Activated T-helper 9 cell treated with anti-CD3 and anti-CD28 coated beads, Interleukin-2, amount 50 U/mL, for 16 hours (primary cell): ENCODE data around the gene TFEB.

Experiments used
- DNase-seq: peaks from one replicate; pipeline ENCODE4 v3.0.0-alpha.2; 2020; ENCODE audit warnings: low read depth

The TFEB gene

DNA sequence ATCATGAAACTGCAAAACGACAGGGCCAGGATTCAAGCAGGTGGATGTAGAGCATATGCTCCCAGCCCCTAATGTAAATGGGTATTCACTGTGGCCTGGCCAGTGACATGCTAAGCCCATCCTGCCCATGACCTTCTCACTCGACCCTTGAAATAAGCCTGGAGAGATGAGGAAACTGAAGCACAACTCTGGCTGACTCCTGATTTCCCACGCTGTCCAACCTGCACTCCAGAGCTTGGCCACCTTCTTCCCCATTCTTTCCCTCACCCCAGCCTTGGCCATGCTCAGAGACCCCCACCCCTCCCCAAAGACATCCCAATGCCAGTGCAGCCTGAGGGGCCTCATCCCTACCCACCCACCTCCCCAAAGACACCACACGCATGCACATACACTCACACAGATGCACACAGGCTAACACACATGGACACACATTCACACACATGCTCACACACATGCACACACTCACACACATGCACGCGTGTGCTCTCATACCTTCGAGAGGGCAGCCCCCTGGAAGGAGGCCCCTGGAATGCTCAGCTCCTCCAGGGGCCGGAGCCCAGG lies 12.4 kb downstream of the TFEB start:
- no peak for DNase-seq

DNA sequence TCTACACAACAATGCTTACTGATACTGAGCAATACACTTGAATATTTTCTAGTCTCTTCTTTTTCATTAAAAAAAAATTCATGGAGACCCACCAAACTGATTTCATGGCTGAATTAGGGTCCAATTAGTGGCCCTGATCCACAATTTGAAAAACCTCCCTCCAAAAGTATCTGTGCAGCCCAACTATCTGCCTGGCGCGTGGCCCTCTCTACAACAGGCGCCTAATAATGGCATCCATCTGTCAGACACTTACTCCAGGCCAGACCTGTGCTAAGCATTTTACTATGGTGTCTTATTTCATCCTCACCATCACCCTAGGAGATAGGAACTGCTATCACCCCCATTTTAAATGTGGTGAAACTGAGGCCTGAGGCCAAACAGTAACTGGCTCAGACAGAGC lies 14.0 kb downstream of the TFEB start:
- DNase-seq, result no peak

DNA sequence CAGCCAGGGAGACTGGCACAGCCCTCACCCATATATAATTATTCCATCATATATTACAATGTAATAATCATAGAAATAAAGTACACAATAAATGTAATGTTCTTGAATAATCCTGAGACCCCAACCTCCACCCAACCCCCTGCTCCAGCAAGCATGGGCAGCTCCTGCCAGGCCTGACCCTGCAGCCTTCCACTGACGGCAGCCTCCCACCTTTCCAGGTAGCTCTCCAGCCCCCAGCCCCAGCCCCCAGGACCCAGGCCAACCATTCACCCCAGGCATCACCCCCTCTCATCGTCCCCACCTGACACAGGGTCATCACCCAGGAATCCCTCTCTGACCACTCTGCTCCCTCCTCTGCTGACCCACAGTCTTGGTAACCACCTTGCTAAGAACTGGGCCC lies 14.6 kb downstream of the TFEB start:
- no peak for DNase-seq

DNA sequence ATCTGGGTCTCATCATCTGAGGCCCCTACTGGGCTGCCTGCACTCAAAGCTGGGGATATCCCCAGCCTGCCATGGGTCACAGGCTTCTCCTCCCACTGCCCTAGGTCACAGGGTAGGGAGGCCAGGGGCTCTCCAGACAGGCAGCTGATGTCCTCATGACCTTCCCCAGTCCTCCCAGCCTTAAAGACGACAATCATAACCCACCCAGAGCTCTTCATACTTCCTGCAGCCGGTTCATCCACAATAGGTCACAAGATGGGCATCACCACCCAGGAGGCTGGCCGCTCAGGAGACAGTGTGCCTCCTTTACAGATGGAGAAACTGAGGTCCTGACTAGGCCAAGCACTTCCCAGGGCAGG lies 15.2 kb downstream of the TFEB start:
- no peak for DNase-seq

DNA sequence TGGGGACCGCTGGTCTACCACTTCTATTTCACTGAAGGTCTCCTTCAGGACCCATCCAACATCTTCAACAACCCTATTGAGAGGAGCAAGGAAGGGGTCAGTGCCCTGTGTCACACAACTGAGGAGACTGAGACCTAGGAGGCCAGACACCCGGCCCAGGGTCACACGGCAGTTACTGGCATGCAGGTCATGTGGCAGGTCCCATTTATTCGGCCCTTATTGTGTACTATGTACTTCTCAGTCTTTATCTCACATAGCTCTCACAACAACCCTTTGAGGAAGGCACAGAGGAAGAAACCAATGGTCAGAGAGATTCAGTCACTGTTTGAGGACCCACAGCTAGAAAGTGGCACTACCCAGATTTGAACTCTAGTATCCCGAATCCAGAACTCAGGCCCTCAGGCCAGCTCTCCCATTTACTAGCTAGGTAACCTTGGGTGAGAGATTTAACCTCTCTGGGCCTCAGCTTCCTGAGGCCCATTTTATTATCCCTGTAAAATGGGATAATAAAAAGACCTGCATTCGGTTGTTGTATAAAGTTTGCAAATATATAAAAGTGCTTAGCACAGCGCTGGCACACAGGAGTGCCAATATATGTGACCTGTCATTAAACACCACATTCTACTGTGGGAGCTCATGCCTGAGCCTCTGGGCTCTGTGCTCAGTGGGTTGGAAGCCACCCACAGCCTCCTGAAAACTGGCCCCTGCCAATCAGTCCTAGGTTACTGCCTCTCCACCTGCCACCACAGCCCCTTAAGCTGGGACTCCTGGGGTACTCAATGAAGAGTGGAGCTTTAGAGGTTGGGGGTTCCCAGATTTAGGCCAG lies 15.8 kb downstream of the TFEB start:
- DNase-seq, result no peak

DNA sequence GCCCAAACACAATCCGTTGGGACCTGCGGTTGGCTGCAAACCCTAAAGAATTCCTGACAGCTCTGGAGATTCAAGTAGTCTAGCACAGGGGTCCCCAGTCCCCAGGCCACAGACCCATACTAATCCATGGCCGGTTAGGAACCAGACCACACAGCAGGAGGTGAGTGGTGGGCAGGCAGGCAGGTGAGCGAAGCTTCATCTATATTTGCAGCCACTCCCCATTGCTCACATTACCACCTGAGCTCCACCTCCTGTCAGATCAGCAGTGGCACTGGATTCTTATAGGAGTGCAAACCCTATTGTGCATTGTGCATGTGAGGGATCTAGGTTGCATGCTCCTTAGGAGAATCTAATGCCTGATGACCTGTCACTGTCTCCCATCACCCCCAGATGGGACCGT lies 16.6 kb downstream of the TFEB start:
- no peak for DNase-seq

DNA sequence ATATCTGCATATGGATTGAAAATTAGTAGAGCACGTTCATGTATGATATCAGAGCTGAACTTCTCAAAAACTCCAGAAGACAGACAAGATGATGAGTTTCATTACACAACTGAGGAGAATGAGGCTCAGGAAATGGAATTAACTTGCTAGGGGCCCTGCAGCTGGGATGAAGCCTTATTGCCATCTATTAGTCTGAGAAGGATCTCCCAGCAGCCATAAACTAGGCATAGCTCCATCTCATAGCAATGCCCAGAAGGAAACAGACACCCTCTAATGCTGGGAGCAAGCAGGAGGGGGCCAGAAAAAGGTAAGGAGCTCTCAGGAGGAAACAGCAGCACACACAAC lies 18.0 kb downstream of the TFEB start:
- DNase-seq, result no peak

DNA sequence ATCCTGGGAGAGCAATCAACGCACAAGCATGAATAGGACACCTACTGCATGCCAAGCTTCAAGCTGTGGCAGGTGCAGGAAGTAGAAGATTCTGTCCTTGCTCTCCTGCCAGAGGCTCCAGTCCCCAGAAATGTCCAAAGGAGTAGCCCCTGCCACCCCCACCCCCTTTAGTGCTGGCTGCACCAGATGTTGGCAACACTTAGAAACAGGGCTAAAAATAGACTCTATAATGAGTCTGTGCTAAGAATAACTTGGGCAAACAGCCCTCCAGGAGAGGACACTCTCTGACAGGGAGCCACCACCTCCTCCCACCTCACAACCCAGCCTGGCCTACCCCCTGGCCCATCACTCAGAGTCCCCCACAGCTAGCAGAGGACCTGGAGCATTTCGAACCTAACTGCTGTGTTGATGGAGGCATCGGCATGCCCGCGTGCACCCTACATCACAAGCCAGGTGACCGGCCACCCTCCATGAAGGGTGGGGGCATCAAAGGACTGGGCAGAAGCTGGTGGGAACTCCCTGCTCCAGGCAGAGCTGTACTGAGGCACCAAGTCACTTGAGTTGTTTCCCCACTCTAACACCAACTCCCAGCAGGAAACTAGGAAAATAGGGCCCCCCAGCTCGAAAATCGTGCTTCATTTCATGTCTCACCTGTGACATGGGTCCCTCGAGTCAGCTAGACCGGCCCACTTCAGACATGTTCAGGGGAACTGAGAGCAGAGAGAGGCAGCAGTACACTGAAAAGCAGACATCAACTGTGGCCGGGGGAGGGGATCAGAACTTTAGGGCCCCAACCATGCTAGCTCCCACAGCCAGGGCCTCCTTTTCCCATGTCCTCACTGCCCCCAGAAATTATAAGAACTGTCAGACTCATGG lies 18.7 kb downstream of the TFEB start:
- DNase-seq, result no peak

DNA sequence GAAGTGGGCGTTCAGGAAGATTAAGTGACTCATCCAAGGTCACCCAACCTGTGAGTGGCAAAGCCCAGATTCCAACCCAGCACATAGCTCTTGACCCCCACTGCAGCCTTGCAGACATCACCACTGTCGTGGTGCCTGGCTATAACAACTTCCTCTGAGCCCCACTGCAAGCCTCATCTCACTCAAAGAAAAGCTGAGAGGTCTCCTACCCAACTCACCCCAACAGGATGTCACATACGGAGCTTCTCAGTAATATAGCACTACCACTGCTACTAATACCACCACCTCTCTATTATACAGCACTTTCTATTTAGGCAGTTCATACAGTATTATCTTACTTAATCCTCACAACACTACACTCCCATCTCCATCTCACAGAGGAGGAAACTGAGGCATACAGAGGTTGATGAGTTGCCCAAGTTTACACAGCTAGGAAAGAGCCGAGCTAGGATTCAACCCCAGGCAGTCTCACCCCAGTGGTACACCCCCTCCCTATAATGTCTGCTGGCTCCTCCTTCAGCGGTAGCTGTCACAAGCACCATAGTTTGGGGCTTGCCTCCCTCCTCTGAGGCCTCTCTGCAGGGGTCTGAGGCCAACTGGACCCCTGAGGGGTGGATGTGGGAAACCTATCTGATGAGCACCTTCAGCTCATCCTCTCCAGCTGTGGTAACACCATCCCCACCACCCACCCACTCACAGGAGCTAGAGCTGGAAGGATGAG lies 19.5 kb downstream of the TFEB start:
- no peak for DNase-seq

DNA sequence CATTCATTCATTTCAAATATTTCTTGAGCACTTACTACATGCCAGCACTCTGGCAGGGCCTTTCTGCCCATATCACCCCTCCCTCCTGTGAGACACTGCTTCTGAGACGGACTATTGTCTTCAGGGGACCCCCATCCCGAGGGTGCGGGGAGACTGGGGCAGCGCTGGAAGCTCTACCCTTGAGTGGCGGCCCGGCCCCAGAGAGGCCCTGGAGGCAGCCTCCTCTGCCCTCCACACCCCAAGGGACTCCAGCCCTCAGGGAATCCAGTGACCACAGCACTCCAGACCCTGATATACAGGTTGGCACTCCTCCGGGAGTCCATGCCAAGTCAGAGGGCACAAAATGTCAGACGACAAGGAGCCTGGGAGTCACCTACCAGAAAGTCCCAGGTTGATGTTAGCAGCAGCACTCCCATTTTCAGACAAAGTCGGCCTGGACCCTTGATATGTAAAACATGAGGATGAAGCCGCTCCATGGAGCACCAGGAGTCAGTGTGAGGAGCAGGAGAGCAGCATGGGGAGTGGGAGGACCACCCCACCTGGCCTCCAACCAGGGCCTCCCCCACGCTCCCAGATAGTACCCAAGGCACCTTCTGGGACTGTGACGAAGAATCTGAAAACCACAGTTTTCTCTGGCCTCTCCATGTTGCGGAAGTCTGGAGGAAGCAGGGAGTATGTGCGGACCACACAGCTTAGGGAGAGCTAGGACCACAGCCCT lies 20.7 kb downstream of the TFEB start:
- DNase-seq, result no peak

DNA sequence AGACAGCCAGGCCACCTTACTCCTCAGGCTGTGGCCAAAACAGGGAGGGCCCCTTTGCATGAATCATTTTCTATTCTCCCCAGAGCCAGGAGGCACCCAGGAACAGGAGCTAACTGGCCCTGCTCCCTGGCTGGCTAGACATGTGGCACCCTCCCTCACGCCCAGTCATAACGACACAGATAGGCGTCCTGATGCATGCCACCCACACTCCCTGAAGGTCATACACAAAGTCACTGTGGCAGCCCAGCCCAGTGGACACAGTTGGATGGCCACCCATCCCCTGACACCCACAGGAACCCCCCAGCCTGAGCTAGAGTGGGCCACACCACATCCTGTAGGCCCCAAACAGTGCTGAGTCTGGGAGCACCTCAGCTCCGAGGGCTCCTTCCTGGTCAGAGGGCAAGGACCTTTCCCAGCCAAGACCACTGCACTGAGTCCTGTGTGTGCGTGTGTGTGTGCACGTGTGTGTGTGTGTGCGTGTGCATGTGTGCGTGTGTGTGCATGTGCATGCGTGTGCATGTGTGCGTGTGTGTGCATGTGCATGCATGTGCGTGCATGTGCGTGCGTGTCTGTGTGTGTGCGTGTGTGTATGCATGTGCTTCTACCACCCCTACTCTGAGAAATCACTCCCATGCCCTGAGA lies 21.6 kb downstream of the TFEB start:
- no peak for DNase-seq

DNA sequence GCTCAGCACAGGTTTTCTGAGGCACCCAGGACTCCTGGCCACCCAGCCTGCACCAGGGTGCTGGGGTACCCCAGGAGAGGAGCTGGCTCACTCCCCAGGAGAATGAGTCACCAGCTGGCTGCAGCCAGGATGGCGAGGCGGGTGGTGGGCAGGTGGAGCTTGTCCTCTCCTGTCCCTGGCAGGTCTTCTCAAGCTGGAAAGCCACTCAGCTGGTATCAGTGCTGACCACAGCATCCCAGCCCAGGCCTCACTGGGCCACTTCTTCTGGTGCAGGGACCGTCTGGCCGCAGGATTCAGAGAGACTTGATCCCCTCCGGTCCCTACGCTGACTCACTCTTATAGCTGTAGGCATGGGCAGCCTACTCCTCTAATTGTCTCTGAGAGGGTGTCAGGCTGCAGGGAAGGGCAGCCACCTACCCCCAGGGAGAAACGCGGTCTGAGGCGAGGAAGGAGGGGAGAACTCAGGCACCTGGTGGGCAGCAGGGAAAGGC lies 22.2 kb downstream of the TFEB start:
- DNase-seq, result no peak

DNA sequence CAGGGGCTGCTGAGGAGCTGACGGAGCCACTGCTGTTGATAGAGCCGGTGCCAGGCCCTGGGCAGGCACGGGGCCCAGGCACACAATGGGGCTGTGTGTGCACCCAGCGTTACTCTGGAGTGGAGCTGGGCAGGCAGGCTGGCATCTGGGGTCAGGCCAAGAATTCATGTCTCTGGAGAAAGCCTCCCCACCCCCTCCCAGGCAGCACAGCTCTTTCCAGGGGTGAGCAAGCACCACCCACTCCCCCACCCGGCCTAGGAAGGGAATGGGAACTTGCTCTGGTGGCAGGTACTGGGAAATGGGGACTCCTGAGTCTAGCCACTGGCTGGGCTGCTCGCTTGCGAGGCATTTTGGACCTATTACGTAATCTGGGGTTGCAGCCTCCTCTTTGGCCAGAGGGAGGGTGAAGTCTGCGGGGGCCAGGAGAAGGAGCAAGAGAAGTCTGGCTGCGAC lies 22.7 kb downstream of the TFEB start:
- DNase-seq, result no peak

DNA sequence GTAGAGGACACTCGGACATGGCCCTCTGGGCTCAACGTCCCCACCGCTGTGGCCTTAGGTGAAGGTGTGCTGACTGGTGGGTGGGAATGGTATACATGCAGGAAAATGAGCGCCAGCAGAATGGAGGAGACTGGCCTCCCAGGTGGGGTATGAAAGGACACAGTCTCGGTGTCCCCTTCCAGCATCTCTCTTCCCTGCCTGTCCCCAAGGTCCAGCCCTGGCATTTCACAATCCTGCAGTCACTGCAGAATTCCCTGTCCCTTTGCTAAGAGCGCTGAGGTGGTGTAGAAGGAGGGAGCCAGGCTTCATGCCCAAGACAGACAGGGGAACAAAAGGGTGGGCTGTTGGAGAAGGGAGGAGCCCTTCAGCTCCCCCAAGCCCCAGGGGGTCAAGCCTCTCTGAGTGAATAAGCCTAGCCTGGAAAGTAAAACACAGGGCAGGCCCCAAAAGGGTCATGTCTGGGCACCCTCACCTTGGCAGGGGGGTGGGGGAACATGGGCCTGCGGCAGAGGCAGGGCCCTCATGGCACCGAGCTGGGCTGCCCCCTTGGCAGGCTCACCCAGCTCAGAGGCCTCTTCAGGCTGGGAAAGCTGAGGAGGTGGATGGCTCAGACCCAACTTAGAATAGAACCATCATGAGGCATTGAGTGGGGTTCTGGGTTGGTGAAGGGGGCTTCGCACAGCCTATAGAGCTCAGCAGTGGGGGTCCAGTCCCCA lies 23.9 kb downstream of the TFEB start:
- DNase-seq, result no peak

DNA sequence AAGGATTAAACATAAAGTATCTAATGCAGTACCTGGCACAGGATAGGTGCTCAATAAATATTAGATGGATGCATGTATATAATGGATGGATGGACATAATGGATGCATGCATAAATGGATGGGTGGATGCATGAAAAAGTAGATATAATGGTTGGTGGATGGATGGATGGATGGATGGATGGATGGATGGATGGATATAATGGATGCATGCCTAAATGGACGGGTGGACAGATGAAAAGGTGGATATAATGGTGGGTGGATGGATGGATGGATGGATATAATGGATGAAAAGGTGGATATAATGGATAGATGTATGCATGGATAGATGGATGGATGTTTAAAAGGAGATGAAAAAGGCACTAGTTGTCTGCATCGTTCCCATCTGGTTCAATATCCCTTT lies 26.0 kb downstream of the TFEB start:
- no peak for DNase-seq

DNA sequence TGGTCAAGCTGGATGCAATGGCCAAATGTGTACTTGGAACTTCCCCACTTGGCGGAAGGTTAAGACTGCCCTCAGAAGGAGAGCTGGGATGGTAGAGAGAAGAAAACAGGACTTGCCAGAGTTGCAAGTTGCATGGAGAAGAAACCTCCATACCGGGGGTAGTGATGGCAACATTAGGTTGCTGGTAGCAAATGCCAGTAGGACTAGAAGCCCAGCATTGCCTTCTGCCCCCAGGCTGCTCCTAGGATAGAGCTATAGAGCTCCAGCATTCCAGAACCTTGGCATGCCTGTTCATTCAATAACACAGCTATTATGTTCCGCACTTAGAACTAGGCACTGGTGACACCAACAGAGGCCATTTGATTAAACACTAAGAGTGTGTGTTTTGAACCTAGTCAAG lies 26.6 kb downstream of the TFEB start:
- DNase-seq, result no peak

DNA sequence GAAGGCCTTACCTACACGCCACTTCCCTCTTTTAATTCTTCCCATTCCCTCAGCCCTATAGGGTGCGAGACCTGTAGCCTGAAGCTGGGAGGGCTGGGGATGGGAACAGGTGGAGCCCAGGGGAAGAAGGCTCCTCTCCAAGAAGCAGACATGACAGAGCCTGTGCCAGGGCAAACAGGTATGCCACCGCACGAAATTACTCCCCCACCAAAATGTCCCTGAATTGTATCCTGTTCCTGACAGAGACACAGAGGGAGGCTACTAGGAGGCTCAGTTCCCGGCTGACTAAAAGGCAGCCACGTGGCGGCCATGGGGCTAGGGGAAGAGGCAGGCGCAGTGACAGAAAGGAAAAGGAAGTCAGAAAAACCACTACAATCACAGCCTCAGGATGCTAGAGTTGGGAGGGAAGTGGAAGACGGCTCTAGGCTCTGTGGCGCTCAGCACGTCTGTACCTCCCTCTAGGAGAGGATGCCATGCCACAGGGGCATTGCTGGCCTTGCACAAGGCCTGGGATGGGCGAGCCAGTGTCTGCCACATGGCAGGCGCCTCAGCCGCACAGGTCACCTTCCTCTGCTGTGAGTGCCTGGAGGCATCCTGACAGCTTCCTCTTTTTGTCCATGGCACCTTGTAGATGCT lies 27.7 kb downstream of the TFEB start:
- DNase-seq, result no peak

DNA sequence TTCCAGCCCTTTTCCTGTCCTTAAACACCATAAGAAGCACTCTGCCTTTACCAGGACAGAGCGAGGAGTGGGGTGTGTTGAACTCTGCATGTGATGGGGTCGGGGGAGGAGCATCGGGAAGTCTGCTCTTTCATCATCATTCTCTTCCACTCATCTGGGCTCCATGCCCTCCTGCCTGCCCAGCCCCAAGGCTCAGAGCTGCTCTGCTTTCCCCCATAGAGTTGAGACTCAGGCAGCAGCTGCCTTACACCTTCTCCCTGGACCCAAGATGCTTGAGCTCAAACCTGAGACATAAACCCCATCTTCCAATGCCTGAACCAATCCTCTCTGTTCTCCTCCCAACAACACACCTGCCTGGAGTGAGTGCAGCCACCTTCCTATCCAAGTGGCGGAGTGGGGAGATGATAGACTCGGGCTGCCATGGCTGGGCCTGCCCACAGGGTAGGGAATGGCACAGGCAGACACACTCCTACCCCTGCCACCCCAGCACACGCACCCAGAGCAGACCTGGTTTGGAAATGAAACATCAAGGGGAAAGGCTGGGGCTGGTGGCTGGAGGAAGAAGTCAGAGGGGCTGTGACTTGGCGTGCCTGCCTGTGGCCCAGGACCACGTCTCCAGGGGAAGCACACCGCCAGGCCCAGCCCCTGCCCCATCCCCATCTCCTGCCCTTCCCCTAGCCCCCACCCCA lies 28.4 kb downstream of the TFEB start:
- DNase-seq, result no peak
